Fibroblast of pulmonary artery (primary cell): ENCODE measurements around the gene IFFO2.

Experiments used
- DNase-seq: peaks from one replicate; pipeline ENCODE4 v3.0.0-alpha.2; 2010; ENCODE audit warnings: low read depth
- H3K4me3 ChIP-seq: replicated peaks from 2 replicates; pipeline ENCODE4 v1.5.1; 2011; ENCODE audit warnings: low read depth, mild to moderate bottlenecking, control low read depth, low read length, moderate library complexity
- TF ChIP-seq, protein P1 (sequence below): IDR thresholded peaks from 2 replicates; pipeline ENCODE4 v1.5.1; 2011; ENCODE audit warnings: mild to moderate bottlenecking, control low read depth, low read length, inconsistent platforms; ENCODE audit errors: missing control alignments

IFFO2 gene

GRCh38 chr1:18997508-18997907 is 41.0 kb upstream of the IFFO2 start:
- DNase-seq = no peak
- H3K4me3 ChIP-seq = no peak overlapping the region
- TF ChIP-seq, protein P1, sequence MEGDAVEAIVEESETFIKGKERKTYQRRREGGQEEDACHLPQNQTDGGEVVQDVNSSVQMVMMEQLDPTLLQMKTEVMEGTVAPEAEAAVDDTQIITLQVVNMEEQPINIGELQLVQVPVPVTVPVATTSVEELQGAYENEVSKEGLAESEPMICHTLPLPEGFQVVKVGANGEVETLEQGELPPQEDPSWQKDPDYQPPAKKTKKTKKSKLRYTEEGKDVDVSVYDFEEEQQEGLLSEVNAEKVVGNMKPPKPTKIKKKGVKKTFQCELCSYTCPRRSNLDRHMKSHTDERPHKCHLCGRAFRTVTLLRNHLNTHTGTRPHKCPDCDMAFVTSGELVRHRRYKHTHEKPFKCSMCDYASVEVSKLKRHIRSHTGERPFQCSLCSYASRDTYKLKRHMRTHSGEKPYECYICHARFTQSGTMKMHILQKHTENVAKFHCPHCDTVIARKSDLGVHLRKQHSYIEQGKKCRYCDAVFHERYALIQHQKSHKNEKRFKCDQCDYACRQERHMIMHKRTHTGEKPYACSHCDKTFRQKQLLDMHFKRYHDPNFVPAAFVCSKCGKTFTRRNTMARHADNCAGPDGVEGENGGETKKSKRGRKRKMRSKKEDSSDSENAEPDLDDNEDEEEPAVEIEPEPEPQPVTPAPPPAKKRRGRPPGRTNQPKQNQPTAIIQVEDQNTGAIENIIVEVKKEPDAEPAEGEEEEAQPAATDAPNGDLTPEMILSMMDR = no peak

DNA sequence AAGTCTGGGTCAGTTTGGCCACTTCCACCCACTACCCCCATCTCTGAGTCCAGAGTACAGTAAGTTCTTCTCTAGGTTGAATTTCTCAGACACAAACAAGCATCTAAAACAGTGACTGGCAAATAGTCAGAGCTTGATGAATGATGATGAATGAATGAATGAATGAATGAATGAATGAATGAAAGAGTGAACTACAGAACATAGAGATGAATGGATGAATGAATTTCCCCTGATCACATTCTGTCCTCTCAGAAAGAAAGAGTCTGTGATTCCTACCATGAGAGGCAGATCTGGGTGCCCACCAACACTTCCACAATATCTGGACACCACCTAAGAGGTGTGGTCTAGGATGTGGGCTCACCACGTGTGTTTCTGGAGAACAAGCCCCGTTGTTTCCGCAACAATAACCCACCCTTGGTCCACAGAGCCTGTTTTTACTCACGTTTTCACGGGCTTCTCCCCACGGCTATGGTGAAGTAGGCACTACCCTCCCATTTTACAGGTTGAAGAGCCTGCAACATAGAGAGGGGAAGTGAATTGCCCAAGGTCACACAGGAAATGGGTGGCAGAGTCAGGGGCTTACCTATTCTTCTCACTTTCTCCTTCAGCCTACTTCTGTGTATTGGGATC is 40.2 kb upstream of the IFFO2 start:
- DNase-seq = no peak
- TF ChIP-seq, protein P1 = no peak

GRCh38 chr1:18994381-18994780 is 37.9 kb upstream of the IFFO2 start:
- no peak overlapping the region for H3K4me3 ChIP-seq
- DNase-seq = no peak
- TF ChIP-seq, protein P1 = no peak

More for the DNA sequence above, 40.2 kb upstream of the IFFO2 start:
- H3K4me3 ChIP-seq = no peak overlapping the region

DNA sequence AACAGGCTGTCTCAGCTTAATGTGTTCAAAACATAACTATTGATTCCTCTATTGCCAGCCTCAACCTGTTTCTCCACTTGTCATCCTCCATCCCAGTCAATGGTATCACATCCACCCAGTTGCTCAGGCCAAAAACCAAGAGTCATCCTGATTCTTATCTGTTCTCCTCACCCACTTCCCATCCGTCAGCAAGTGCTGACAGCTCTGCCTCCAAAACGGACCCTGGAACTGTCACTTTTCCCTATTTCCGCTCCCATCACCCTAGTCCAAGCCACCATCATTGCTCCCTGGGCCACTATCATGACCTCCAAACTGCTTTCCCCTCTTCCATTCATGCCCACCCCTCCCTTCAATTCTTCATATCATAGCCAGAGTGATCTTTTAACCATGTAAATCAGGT is 36.2 kb upstream of the IFFO2 start:
- no peak overlapping the region for H3K4me3 ChIP-seq
- TF ChIP-seq, protein P1 = no peak
- no peak for DNase-seq

GRCh38 chr1:18991585-18991984 is 35.1 kb upstream of the IFFO2 start:
- no peak for DNase-seq
- TF ChIP-seq, protein P1 = no peak
- no peak overlapping the region for H3K4me3 ChIP-seq

DNA sequence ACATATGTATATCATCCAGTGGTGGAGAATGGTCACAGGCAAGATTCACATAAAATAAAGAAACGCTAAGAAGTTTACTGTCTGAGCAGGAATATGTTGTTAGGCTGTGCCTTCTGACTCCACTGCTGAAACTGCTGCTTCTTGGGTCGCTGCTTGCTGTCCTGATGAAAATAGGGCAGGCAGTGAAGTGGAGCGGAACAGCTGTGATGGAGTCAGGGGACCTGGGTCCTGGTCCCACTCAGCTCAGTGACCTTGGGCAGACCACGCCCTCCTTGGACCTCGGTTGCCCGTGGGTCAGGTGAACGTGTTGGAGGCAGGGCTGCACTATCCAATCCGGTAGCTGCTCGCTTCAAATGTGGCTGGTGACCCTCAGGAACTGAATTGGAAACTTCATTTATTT is 33.4 kb upstream of the IFFO2 start:
- no peak for DNase-seq
- no peak overlapping the region for H3K4me3 ChIP-seq
- TF ChIP-seq, protein P1 = no peak

GRCh38 chr1:18989176-18989799 is 32.8 kb upstream of the IFFO2 start:
- H3K4me3 ChIP-seq = no peak overlapping the region
- no peak for DNase-seq
- TF ChIP-seq, protein P1 = no peak
